SK-N-SH (cell line): ENCODE results near the gene MLXIP. TPM values are rescaled to one million over a fixed set of nuclear protein-coding genes. Genes with fewer than 3 reads are reported as not detected.

Source experiments
- CTCF ChIA-PET: fragments of 300-600, 350-600 bp; formaldehyde crosslinking; extraction: SDS; loops from one replicate; lab custom pipeline; 2021; lab: Yijun Ruan, JAX
- POLR2A ChIA-PET: fragments of 350-600 bp; sonication (Branson Sonifier 250); formaldehyde crosslinking; extraction: SDS; loops from one replicate; lab custom pipeline; 2020; ENCODE audit warnings: antibody characterized with exemption, inconsistent platforms; lab: Yijun Ruan, JAX
- DNase-seq: peaks from one replicate; pipeline ENCODE4 v3.0.0; 2012
- H2AFZ ChIP-seq: fragments of 200-600 bp; sonication (generic); 2 replicates; pipeline ENCODE4 v1.8.1; 2016; ENCODE audit warnings: antibody characterized with exemption, mild to moderate bottlenecking, low read depth
- H3F3A ChIP-seq: fragments of 200-600 bp; sonication (generic); replicated peaks from 2 replicates; pipeline ENCODE3; 2016; ENCODE audit warnings: antibody characterized with exemption, mild to moderate bottlenecking; ENCODE audit not compliant: insufficient read depth
- H3K27ac ChIP-seq, 2 experiments: fragments of 200-500 bp in 1 of 2; fragments of 200-600 bp in 1 of 2; sonication (Bioruptor generic) in 1 of 2; sonication (generic), shearing (Covaris generic) in 1 of 2; 2 replicates each; pipeline versions ENCODE4 v1.5.1 to v1.6.1; 2014 to 2016; ENCODE audit warnings: low read depth in 2 of 2, inconsistent platforms in 1 of 2, low read length in 1 of 2, mild to moderate bottlenecking in 1 of 2, mixed read lengths in 1 of 2
- H3K27me3 ChIP-seq: fragments of 200-600 bp; sonication (generic), shearing (Covaris generic); 2 replicates; pipeline ENCODE4 v1.6.1; 2016; ENCODE audit warnings: mixed run types; ENCODE audit not compliant: insufficient read depth
- H3K36me3 ChIP-seq, 2 experiments: fragments of 200-500 bp in 1 of 2; fragments of 200-600 bp in 1 of 2; sonication (Bioruptor generic) in 1 of 2; sonication (generic) in 1 of 2; replicated peaks in 1 of 2; 2 replicates each; pipeline versions ENCODE3 to v1.5.1; 2014 to 2016; ENCODE audit warnings: low read length in 1 of 2, mild to moderate bottlenecking in 1 of 2; ENCODE audit not compliant: insufficient read depth in 2 of 2, control insufficient read depth in 1 of 2
- H3K4me1 ChIP-seq, 2 experiments: fragments of 200-500 bp in 1 of 2; fragments of 200-600 bp in 1 of 2; sonication (Bioruptor generic) in 1 of 2; sonication (generic), shearing (Covaris generic) in 1 of 2; 2 replicates each; pipeline versions ENCODE4 v1.5.1 to v1.6.1; 2014 to 2016; ENCODE audit warnings: low read depth in 1 of 2, low read length in 1 of 2, mixed run types in 1 of 2; ENCODE audit not compliant: insufficient read depth in 2 of 2, control insufficient read depth in 1 of 2
- H3K4me2 ChIP-seq: fragments of 200-600 bp; sonication (generic), shearing (Covaris generic); 2 replicates; pipeline ENCODE4 v1.6.1; 2017; ENCODE audit warnings: mixed run types
- H3K4me3 ChIP-seq, 2 experiments: fragments of 200-500 bp in 1 of 2; fragments of 200-600 bp in 1 of 2; sonication (Bioruptor generic) in 1 of 2; sonication (generic), shearing (Covaris generic) in 1 of 2; 2 replicates each; pipeline versions ENCODE4 v1.5.1 to v1.8.1; 2014 to 2016; ENCODE audit warnings: low read depth in 2 of 2, inconsistent platforms in 1 of 2, low read length in 1 of 2, mild to moderate bottlenecking in 1 of 2, mixed read lengths in 1 of 2, moderate library complexity in 1 of 2
- H3K79me2 ChIP-seq: fragments of 200-600 bp; sonication (generic); 2 replicates; pipeline ENCODE4 v1.8.1; 2017; ENCODE audit warnings: mild to moderate bottlenecking; ENCODE audit not compliant: insufficient read depth
- H3K9ac ChIP-seq: fragments of 200-600 bp; sonication (generic); 2 replicates; pipeline ENCODE4 v1.6.1; 2017; ENCODE audit warnings: mixed run types
- H3K9me2 ChIP-seq: fragments of 200-600 bp; sonication (generic); 2 replicates; pipeline ENCODE4 v1.6.1; 2017; ENCODE audit warnings: mixed run types
- H3K9me3 ChIP-seq: fragments of 200-600 bp; sonication (generic); 2 replicates; pipeline ENCODE4 v1.6.1; 2017; ENCODE audit warnings: mixed run types, mild to moderate bottlenecking, moderate library complexity
- H4K20me1 ChIP-seq: fragments of 200-600 bp; sonication (generic); 2 replicates; pipeline ENCODE4 v1.6.1; 2017; ENCODE audit warnings: mild to moderate bottlenecking, mixed run types; ENCODE audit not compliant: insufficient read depth
- CHD2 ChIP-seq: fragments of 150-350 bp; IDR thresholded peaks from 2 replicates; pipeline ENCODE4 v1.6.1; 2018; ENCODE audit warnings: low read length; ENCODE audit not compliant: partially characterized antibody
- CTCF ChIP-seq: fragments of 200-600 bp; sonication (generic); IDR thresholded peaks from 2 replicates; pipeline ENCODE4 v1.6.1; 2017; ENCODE audit warnings: antibody characterized with exemption, mild to moderate bottlenecking, moderate library complexity
- ELF1 ChIP-seq: IDR thresholded peaks from 2 replicates; pipeline ENCODE4 v1.4.0; 2012
- EP300 ChIP-seq, 2 experiments: IDR thresholded peaks; 2 replicates each; pipeline versions ENCODE4 v1.4.0 to v1.6.1; 2012; ENCODE audit warnings: borderline replicate concordance in 1 of 2, low read depth in 1 of 2, low read length in 1 of 2
- FOSL2 ChIP-seq: IDR thresholded peaks from 2 replicates; pipeline ENCODE4 v1.4.0; 2012; ENCODE audit warnings: low read depth, mild to moderate bottlenecking, moderate library complexity, borderline replicate concordance
- FOXJ3 ChIP-seq: sonication (generic); formaldehyde crosslinking; IDR thresholded peaks from 2 replicates; pipeline ENCODE4 v1.5.1; 2020; ENCODE audit warnings: mild to moderate bottlenecking, missing genetic modification reagents
- GABPA ChIP-seq: IDR thresholded peaks from 2 replicates; pipeline ENCODE4 v1.4.0; 2012; ENCODE audit warnings: low read depth, mild to moderate bottlenecking
- JUND ChIP-seq: IDR thresholded peaks from 2 replicates; pipeline ENCODE4 v1.4.0; 2012
- MEF2A ChIP-seq: IDR thresholded peaks from 2 replicates; pipeline ENCODE4 v1.4.0; 2012; ENCODE audit warnings: low read depth, borderline replicate concordance
- PBX3 ChIP-seq: IDR thresholded peaks from 2 replicates; pipeline ENCODE4; 2012
- POLR2AphosphoS5 ChIP-seq: IDR thresholded peaks from 2 replicates; pipeline ENCODE4 v1.6.1; 2012; ENCODE audit warnings: low read depth, low read length
- RAD21 ChIP-seq: IDR thresholded peaks from 2 replicates; pipeline ENCODE4 v1.6.1; 2012; ENCODE audit warnings: mild to moderate bottlenecking, low read length
- RCOR1 ChIP-seq: fragments of 150-350 bp; IDR thresholded peaks from 2 replicates; pipeline ENCODE4 v1.6.1; 2017; ENCODE audit warnings: antibody characterized with exemption, low read length
- REST ChIP-seq: IDR thresholded peaks from 2 replicates; pipeline ENCODE4 v1.6.1; 2012; ENCODE audit warnings: mild to moderate bottlenecking, low read depth, low read length, moderate library complexity
- RFX5 ChIP-seq: IDR thresholded peaks from 2 replicates; pipeline ENCODE4 v1.6.1; 2012; ENCODE audit warnings: mild to moderate bottlenecking, improper control_type of control experiment, low read length
- RXRA ChIP-seq: IDR thresholded peaks from 2 replicates; pipeline ENCODE4 v1.4.0; 2012; ENCODE audit warnings: low read depth, mild to moderate bottlenecking, borderline replicate concordance
- SIN3A ChIP-seq: IDR thresholded peaks from 2 replicates; pipeline ENCODE4 v1.6.1; 2012; ENCODE audit warnings: low read depth, mild to moderate bottlenecking, low read length, moderate library complexity, borderline replicate concordance
- SMC3 ChIP-seq: IDR thresholded peaks from 2 replicates; pipeline ENCODE4 v1.6.1; 2012; ENCODE audit warnings: low read depth, low read length, improper control_type of control experiment
- TAF1 ChIP-seq: IDR thresholded peaks from 2 replicates; pipeline ENCODE4 v1.6.1; 2012; ENCODE audit warnings: low read depth, mild to moderate bottlenecking, low read length, moderate library complexity, borderline replicate concordance
- TCF12 ChIP-seq: IDR thresholded peaks from 2 replicates; pipeline ENCODE4 v1.4.0; 2012
- USF1 ChIP-seq: IDR thresholded peaks from 2 replicates; pipeline ENCODE4 v1.4.0; 2012; ENCODE audit warnings: low read depth, borderline replicate concordance
- USF2 ChIP-seq: fragments of 150-350 bp; IDR thresholded peaks from 2 replicates; pipeline ENCODE4 v1.6.1; 2017; ENCODE audit warnings: antibody characterized with exemption, low read length, low read depth, borderline replicate concordance
- WGBS: methylation state at CpG from one replicate; pipeline ENCODE4 v1.1.6; 2017; ENCODE audit warnings: low lambda C conversion rate; 5-methylcytosine and 5-hydroxymethylcytosine counted together
- polyA plus RNA-seq, 3 experiments: library from polyadenylated mRNA; depleted of rRNA; stranded (reverse); fragments of >200 nt; gene quantifications; 2 replicates each; pipeline ENCODE4 v1.2.3, GENCODE V29; 2012
- TF ChIP-seq, protein P1 (sequence below): IDR thresholded peaks from 2 replicates; pipeline ENCODE4 v1.4.0; 2012; ENCODE audit warnings: low read depth, borderline replicate concordance

Gene MLXIP
- polyA plus RNA-seq, 1 of the 3 experiments (the other 2 are of a cell fraction): 11.0 TPM

- H4K20me1 ChIP-seq: peaks cover 13% of the 10 kb centered on the region; the same call in 1 of the 2 replicates
- WGBS: 18% methylated on average over 14 of the region's 22 CpGs
- H3K9me2 ChIP-seq: no peaks in the 10 kb centered on the region
- peaks cover 84% of the 10 kb centered on the region for H3K79me2 ChIP-seq
- ChIA-PET POLR2A (interaction anchor here (2.1 kb wide), 1 partner anchor 69 kb away, joined by 5 read pairs; no protein-coding TSS in a partner anchor), CTCF (interaction anchor here (0.6 to 8.8 kb wide), 60 partner anchors 8 to 329 kb away, joined by 3 to 157 read pairs (median 4); no protein-coding TSS in a partner anchor)
- H3K27ac ChIP-seq: peak overlapping the region in 1 of 2 experiments; percentile 32; a peak in 1 of 4 replicates
- no peak overlapping the region for H3K9ac ChIP-seq
- DNase-seq: peak; percentile 86
- no peaks in the 10 kb centered on the region for H3K9me3 ChIP-seq
- peaks cover 2 to 4% of the 10 kb centered on the region in 2 experiments; a peak in 2 of 4 replicates for H3K4me1 ChIP-seq
- H3F3A ChIP-seq: peaks cover 4% of the 10 kb centered on the region
- peaks cover 5 to 10% of the 10 kb centered on the region in 2 experiments for H3K36me3 ChIP-seq
- no peak overlapping the region for H3K4me3 ChIP-seq
- 0 out of 2 replicates have a peak overlapping the region, but pooled peaks have one; percentile 5 for H3K4me2 ChIP-seq
- H2AFZ ChIP-seq: no peak overlapping the region
- no peaks in the 10 kb centered on the region for H3K27me3 ChIP-seq
- TF ChIP-seq FOXJ3 (no peak), MEF2A (no peak), REST (no peak), RFX5 (no peak), PBX3 (no peak; the same call in 1 of the 2 replicates), TCF12 (no peak), USF1 (no peak), GABPA (no peak), TAF1 (no peak), EP300 (IDR thresholded peaks at IDR 0.05; ENCODE audit: borderline replicate concordance in 1 of 2, low read depth in 1 of 2, low read length in 1 of 2) (no peak), FOSL2 (no peak), CTCF (peak; percentile 78), POLR2AphosphoS5 (no peak), SMC3 (peak; percentile 82), JUND (no peak), USF2 (no peak), ELF1 (no peak), CHD2 (no peak), SIN3A (no peak), RXRA (no peak), RCOR1 (no peak), RAD21 (peak; percentile 89)
- TF ChIP-seq, protein P1, sequence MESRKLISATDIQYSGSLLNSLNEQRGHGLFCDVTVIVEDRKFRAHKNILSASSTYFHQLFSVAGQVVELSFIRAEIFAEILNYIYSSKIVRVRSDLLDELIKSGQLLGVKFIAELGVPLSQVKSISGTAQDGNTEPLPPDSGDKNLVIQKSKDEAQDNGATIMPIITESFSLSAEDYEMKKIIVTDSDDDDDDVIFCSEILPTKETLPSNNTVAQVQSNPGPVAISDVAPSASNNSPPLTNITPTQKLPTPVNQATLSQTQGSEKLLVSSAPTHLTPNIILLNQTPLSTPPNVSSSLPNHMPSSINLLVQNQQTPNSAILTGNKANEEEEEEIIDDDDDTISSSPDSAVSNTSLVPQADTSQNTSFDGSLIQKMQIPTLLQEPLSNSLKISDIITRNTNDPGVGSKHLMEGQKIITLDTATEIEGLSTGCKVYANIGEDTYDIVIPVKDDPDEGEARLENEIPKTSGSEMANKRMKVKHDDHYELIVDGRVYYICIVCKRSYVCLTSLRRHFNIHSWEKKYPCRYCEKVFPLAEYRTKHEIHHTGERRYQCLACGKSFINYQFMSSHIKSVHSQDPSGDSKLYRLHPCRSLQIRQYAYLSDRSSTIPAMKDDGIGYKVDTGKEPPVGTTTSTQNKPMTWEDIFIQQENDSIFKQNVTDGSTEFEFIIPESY: no peak
These were observed 44.6 kb downstream of the MLXIP start for GRCh38 chr12:122123051-122123760.
